CD4-positive, alpha-beta memory T cell (primary cell): ENCODE measurements around the gene CCRL2. TPM values are rescaled to one million over a fixed set of nuclear protein-coding genes. Genes with fewer than 3 reads are reported as not detected.
A peak's percentile ranks its signal among the peaks of the same experiment; 100 is the strongest.

Source experiments
- CTCF ChIA-PET: fragments of 350-600 bp; sonication (Branson Sonifier 250); formaldehyde crosslinking; loops from one replicate; lab custom pipeline; 2021; ENCODE audit warnings: inconsistent platforms; ENCODE audit not compliant: partially characterized antibody; lab: Charles Lee
- POLR2A ChIA-PET: fragments of 350-600 bp; sonication (Branson Sonifier 250); formaldehyde crosslinking; loops from one replicate; lab custom pipeline; 2021; ENCODE audit not compliant: partially characterized antibody; lab: Charles Lee
- DNase-seq, 5 donors: peaks; one replicate each; pipeline versions ENCODE4 v3.0.0 to v3.0.0-alpha.2; 2020 to 2022; ENCODE audit warnings: mixed read lengths in 1 of 5
- H3K27ac ChIP-seq: one replicate; pipeline ENCODE4 v1.7.0; 2013; ENCODE audit warnings: low read depth, low read length
- H3K27me3 ChIP-seq: 2 replicates; pipeline ENCODE4 v1.7.0; 2013; ENCODE audit warnings: mild to moderate bottlenecking, low read length, moderate library complexity; ENCODE audit not compliant: insufficient read depth
- H3K36me3 ChIP-seq: 2 replicates; pipeline ENCODE4 v1.7.0; 2013; ENCODE audit warnings: mild to moderate bottlenecking, low read length, moderate library complexity; ENCODE audit not compliant: insufficient read depth
- H3K4me1 ChIP-seq: 2 replicates; pipeline ENCODE4 v1.7.0; 2013; ENCODE audit warnings: mild to moderate bottlenecking, low read length, moderate library complexity; ENCODE audit not compliant: insufficient read depth
- H3K4me3 ChIP-seq, 2 donors: one replicate each; pipeline ENCODE4 v1.7.0; 2013; ENCODE audit warnings: low read length in 2 of 2, mild to moderate bottlenecking in 1 of 2
- H3K9me3 ChIP-seq, 2 donors: one replicate each; pipeline ENCODE4 v1.7.0; 2013; ENCODE audit warnings: low read length in 2 of 2, control low read depth in 1 of 2; ENCODE audit not compliant: control insufficient read depth in 1 of 2
- H3K27ac Mint-ChIP-seq, 7 donors: one replicate each; pipeline ENCODE4 v1.8.0; 2020 to 2021; ENCODE audit warnings: mixed read lengths in 7 of 7, mild to moderate bottlenecking in 6 of 7, inconsistent platforms in 3 of 7, moderate library complexity in 3 of 7
- H3K27me3 Mint-ChIP-seq, 2 donors: one replicate each; pipeline ENCODE4 v1.8.0; 2020 to 2021; ENCODE audit warnings: mixed read lengths in 2 of 2
- H3K36me3 Mint-ChIP-seq, 2 donors: one replicate each; pipeline ENCODE4 v1.8.0; 2020 to 2021; ENCODE audit warnings: mixed read lengths in 2 of 2, inconsistent platforms in 1 of 2, mild to moderate bottlenecking in 1 of 2
- H3K4me1 Mint-ChIP-seq, 4 donors: one replicate each; pipeline ENCODE4 v1.8.0; 2020 to 2021; ENCODE audit warnings: mixed read lengths in 4 of 4, mild to moderate bottlenecking in 1 of 4
- H3K4me3 Mint-ChIP-seq, 8 donors: one replicate each; pipeline ENCODE4 v1.8.0; 2020 to 2021; ENCODE audit warnings: mixed read lengths in 8 of 8, mild to moderate bottlenecking in 7 of 8, moderate library complexity in 6 of 8, inconsistent platforms in 3 of 8
- H3K9me3 Mint-ChIP-seq, 8 donors: one replicate each; pipeline ENCODE4 v1.8.0; 2020 to 2021; ENCODE audit warnings: mixed read lengths in 8 of 8, mild to moderate bottlenecking in 5 of 8, inconsistent platforms in 3 of 8, moderate library complexity in 1 of 8
- intact Hi-C: fragments of 100-400 bp; cut with micrococcal nuclease; formaldehyde crosslinking; loops from one replicate; pipeline ENCODE4 v1.15.1; 2023
- polyA plus RNA-seq, 2 donors: library from polyadenylated mRNA; unstranded; fragments of 300-500 nt; fragmentation: Illumina TruSeq; gene quantifications; one replicate each; pipeline ENCODE4 v1.2.3, GENCODE V29; 2021
- total RNA-seq, 2 experiments: library from RNA; stranded (reverse); gene quantifications; one replicate each; pipeline ENCODE4 v1.2.3, GENCODE V29; 2021

The CCRL2 gene
- total and polyA plus RNA-seq, 4 experiments from 2014 or later = 0.39 to 1.8 (median 0.78) TPM

DNA sequence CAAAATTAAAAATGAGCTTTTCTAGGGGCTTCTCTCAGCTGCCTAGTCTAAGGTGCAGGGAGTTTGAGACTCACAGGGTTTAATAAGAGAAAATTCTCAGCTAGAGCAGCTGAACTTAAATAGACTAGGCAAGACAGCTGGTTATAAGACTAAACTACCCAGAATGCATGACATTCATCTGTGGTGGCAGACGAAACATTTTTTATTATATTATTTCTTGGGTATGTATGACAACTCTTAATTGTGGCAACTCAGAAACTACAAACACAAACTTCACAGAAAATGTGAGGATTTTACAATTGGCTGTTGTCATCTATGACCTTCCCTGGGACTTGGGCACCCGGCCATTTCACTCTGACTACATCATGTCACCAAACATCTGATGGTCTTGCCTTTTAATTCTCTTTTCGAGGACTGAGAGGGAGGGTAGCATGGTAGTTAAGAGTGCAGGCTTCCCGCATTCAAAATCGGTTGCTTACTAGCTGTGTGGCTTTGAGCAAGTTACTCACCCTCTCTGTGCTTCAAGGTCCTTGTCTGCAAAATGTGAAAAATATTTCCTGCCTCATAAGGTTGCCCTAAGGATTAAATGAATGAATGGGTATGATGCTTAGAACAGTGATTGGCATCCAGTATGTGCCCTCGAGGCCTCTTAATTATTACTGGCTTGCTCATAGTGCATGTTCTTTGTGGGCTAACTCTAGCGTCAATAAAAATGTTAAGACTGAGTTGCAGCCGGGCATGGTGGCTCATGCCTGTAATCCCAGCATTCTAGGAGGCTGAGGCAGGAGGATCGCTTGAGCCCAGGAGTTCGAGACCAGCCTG lies 35.3 kb upstream of the CCRL2 start:
- peaks cover 0 to 2% (median 0%) of the 10 kb centered on the region in 8 donors for H3K9me3 Mint-ChIP-seq
- intact Hi-C loops = loop anchor here (2.0 to 10.0 kb wide), 2 partner anchors 187 to 607 kb away; no protein-coding TSS in a partner anchor
- Histone ChIP-seq H3K9me3 (no peaks in the 10 kb centered on the region), H3K4me3 (peak overlapping the region; percentile 12 to 45), H3K4me1 (peaks cover 94% of the 10 kb centered on the region), H3K27ac (no peak overlapping the region), H3K36me3 (no peaks in the 10 kb centered on the region), H3K27me3 (no peaks in the 10 kb centered on the region)
- H3K27ac Mint-ChIP-seq = peak overlapping the region; percentile 69 to 93 (median 81)
- no peak for DNase-seq
- H3K4me3 Mint-ChIP-seq = peak overlapping the region; percentile 67 to 85 (median 80)
- H3K36me3 Mint-ChIP-seq = peaks cover 0 to 14% of the 10 kb centered on the region in 2 donors
- H3K27me3 Mint-ChIP-seq = no peaks in the 10 kb centered on the region
- peaks cover 59 to 96% (median 80%) of the 10 kb centered on the region in 4 donors for H3K4me1 Mint-ChIP-seq
- CTCF ChIA-PET = interaction anchor here (0.9 to 13.1 kb wide), 20 partner anchors 10 to 432 kb away, joined by 3 to 275 read pairs (median 18); partner anchors contain the start of genes CCR1, CCR2 and CXCR6
- POLR2A ChIA-PET = interaction anchor here (0.5 to 7.4 kb wide), 15 partner anchors 12 to 429 kb away, joined by 3 to 109 read pairs (median 7); partner anchors contain the start of genes CCR2 and CXCR6

DNA sequence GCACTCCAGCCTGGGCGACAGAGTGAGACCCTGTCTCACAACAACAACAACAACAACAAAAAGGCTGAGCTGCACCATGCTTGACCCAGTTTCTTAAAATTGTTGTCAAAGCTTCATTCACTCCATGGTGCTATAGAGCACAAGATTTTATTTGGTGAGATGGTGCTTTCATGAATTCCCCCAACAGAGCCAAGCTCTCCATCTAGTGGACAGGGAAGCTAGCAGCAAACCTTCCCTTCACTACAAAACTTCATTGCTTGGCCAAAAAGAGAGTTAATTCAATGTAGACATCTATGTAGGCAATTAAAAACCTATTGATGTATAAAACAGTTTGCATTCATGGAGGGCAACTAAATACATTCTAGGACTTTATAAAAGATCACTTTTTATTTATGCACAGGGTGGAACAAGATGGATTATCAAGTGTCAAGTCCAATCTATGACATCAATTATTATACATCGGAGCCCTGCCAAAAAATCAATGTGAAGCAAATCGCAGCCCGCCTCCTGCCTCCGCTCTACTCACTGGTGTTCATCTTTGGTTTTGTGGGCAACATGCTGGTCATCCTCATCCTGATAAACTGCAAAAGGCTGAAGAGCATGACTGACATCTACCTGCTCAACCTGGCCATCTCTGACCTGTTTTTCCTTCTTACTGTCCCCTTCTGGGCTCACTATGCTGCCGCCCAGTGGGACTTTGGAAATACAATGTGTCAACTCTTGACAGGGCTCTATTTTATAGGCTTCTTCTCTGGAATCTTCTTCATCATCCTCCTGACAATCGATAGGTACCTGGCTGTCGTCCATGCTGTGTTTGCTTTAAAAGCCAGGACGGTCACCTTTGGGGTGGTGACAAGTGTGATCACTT lies 34.3 kb upstream of the CCRL2 start:
- ChIA-PET POLR2A (interaction anchor here (0.5 to 7.4 kb wide), 12 partner anchors 11 to 441 kb away, joined by 3 to 109 read pairs (median 6); partner anchors contain the start of genes CCR2 and CXCR6), CTCF (interaction anchor here (1.0 to 13.1 kb wide), 17 partner anchors 9 to 433 kb away, joined by 3 to 275 read pairs (median 12); partner anchors contain the start of gene CCR2)
- Histone ChIP-seq H3K4me1 (peaks cover 92% of the 10 kb centered on the region), H3K27ac (no peak overlapping the region), H3K9me3 (no peaks in the 10 kb centered on the region), H3K4me3 (peak overlapping the region in 1 of 2 donors; percentile 45), H3K36me3 (no peaks in the 10 kb centered on the region), H3K27me3 (no peaks in the 10 kb centered on the region)
- Mint-ChIP-seq H3K4me1 (peaks cover 58 to 96% (median 81%) of the 10 kb centered on the region in 4 donors), H3K27me3 (no peaks in the 10 kb centered on the region), H3K27ac (peak overlapping the region; percentile 43 to 93 (median 89)), H3K4me3 (peak overlapping the region; percentile 67 to 85 (median 80)), H3K9me3 (peaks cover 0 to 2% (median 0%) of the 10 kb centered on the region in 8 donors), H3K36me3 (peaks cover 0 to 14% of the 10 kb centered on the region in 2 donors)
- DNase-seq = peak in 4 of 5 donors; percentile 40 to 55 (median 46)
- intact Hi-C loops = loop anchor here (10.0 kb wide), 1 partner anchor 608 kb away; no protein-coding TSS in a partner anchor

DNA sequence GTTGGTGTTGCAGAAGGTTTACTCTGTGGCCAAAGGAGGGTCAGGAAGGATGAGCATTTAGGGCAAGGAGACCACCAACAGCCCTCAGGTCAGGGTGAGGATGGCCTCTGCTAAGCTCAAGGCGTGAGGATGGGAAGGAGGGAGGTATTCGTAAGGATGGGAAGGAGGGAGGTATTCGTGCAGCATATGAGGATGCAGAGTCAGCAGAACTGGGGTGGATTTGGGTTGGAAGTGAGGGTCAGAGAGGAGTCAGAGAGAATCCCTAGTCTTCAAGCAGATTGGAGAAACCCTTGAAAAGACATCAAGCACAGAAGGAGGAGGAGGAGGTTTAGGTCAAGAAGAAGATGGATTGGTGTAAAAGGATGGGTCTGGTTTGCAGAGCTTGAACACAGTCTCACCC lies 32.3 kb upstream of the CCRL2 start:
- H3K4me1 ChIP-seq = peaks cover 71% of the 10 kb centered on the region
- Mint-ChIP-seq H3K27ac (peak overlapping the region; percentile 68 to 86 (median 80)), H3K27me3 (no peaks in the 10 kb centered on the region), H3K9me3 (peaks cover 0 to 2% (median 0%) of the 10 kb centered on the region in 8 donors), H3K4me1 (peaks cover 44 to 82% (median 67%) of the 10 kb centered on the region in 4 donors), H3K36me3 (peaks cover 0 to 14% of the 10 kb centered on the region in 2 donors), H3K4me3 (peak overlapping the region; percentile 29 to 84 (median 74))
- no peak overlapping the region for H3K27ac ChIP-seq
- no peak overlapping the region for H3K4me3 ChIP-seq
- DNase-seq = no peak
- CTCF ChIA-PET = interaction anchor here (0.9 to 13.1 kb wide), 6 partner anchors 69 to 293 kb away, joined by 3 to 267 read pairs (median 5); no protein-coding TSS in a partner anchor
- no peaks in the 10 kb centered on the region for H3K27me3 ChIP-seq
- POLR2A ChIA-PET = interaction anchor here (0.6 to 1.3 kb wide), 6 partner anchors 20 to 298 kb away, joined by 3 to 7 read pairs (median 3); no protein-coding TSS in a partner anchor
- H3K9me3 ChIP-seq = no peaks in the 10 kb centered on the region
- intact Hi-C loops = loop anchor here (10.0 kb wide), 1 partner anchor 610 kb away; no protein-coding TSS in a partner anchor
- H3K36me3 ChIP-seq = no peaks in the 10 kb centered on the region

DNA sequence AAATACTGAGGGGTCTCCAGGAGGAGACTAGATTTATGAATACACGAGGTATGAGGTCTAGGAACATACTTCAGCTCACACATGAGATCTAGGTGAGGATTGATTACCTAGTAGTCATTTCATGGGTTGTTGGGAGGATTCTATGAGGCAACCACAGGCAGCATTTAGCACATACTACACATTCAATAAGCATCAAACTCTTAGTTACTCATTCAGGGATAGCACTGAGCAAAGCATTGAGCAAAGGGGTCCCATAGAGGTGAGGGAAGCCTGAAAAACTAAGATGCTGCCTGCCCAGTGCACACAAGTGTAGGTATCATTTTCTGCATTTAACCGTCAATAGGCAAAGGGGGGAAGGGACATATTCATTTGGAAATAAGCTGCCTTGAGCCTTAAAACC lies 31.8 kb upstream of the CCRL2 start:
- H3K36me3 ChIP-seq = no peaks in the 10 kb centered on the region
- H3K9me3 ChIP-seq = no peaks in the 10 kb centered on the region
- Mint-ChIP-seq H3K9me3 (peaks cover 0 to 2% (median 0%) of the 10 kb centered on the region in 8 donors), H3K27me3 (no peaks in the 10 kb centered on the region), H3K36me3 (peaks cover 0 to 14% of the 10 kb centered on the region in 2 donors), H3K27ac (peak overlapping the region; percentile 56 to 86 (median 75)), H3K4me1 (peaks cover 42 to 81% (median 65%) of the 10 kb centered on the region in 4 donors), H3K4me3 (peak overlapping the region in 7 of 8 donors; percentile 29 to 84 (median 73))
- no peak overlapping the region for H3K4me3 ChIP-seq
- H3K27me3 ChIP-seq = no peaks in the 10 kb centered on the region
- CTCF ChIA-PET = interaction anchor here (1.2 to 13.1 kb wide), 5 partner anchors 81 to 293 kb away, joined by 3 to 267 read pairs (median 6); no protein-coding TSS in a partner anchor
- intact Hi-C loops = loop anchor here (10.0 kb wide), 1 partner anchor 610 kb away; no protein-coding TSS in a partner anchor
- peak overlapping the region; percentile 18 for H3K27ac ChIP-seq
- no peak for DNase-seq
- H3K4me1 ChIP-seq = peaks cover 67% of the 10 kb centered on the region
- POLR2A ChIA-PET = interaction anchor here (0.7 to 1.3 kb wide), 5 partner anchors 21 to 298 kb away, joined by 3 to 7 read pairs (median 3); no protein-coding TSS in a partner anchor

DNA sequence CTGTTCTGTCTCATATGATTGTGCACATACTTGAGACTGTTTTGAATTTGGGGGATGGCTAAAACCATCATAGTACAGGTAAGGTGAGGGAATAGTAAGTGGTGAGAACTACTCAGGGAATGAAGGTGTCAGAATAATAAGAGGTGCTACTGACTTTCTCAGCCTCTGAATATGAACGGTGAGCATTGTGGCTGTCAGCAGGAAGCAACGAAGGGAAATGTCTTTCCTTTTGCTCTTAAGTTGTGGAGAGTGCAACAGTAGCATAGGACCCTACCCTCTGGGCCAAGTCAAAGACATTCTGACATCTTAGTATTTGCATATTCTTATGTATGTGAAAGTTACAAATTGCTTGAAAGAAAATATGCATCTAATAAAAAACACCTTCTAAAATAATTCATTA lies 31.2 kb upstream of the CCRL2 start:
- H3K9me3 Mint-ChIP-seq = peaks cover 0 to 2% (median 0%) of the 10 kb centered on the region in 8 donors
- POLR2A ChIA-PET = interaction anchor here (1.0 to 1.1 kb wide), 2 partner anchors 91 to 299 kb away, joined by 3 to 4 read pairs; no protein-coding TSS in a partner anchor
- CTCF ChIA-PET = interaction anchor here (1.2 to 13.1 kb wide), 4 partner anchors 82 to 294 kb away, joined by 3 to 267 read pairs (median 31); no protein-coding TSS in a partner anchor

More for the DNA sequence above, 31.2 kb upstream of the CCRL2 start:
- Histone ChIP-seq H3K9me3 (no peaks in the 10 kb centered on the region), H3K4me1 (peaks cover 66% of the 10 kb centered on the region), H3K27me3 (no peaks in the 10 kb centered on the region), H3K27ac (peak overlapping the region; percentile 18), H3K4me3 (no peak overlapping the region), H3K36me3 (no peaks in the 10 kb centered on the region)
- intact Hi-C loops = loop anchor here (10.0 kb wide), 1 partner anchor 611 kb away; no protein-coding TSS in a partner anchor
- Mint-ChIP-seq H3K27me3 (no peaks in the 10 kb centered on the region), H3K4me3 (peak overlapping the region; percentile 13 to 74 (median 60)), H3K4me1 (peaks cover 43 to 81% (median 65%) of the 10 kb centered on the region in 4 donors), H3K36me3 (peaks cover 0 to 14% of the 10 kb centered on the region in 2 donors), H3K27ac (peak overlapping the region in 6 of 7 donors; percentile 9 to 87 (median 74))
- DNase-seq = no peak
